GM12864 (cell line): Measurements from ENCODE around the gene SIGMAR1.

Experiments
- DNase-seq: peaks from one replicate; pipeline ENCODE4 v3.0.0-alpha.2; 2011; ENCODE audit warnings: low read depth
- H3K4me3 ChIP-seq: 2 replicates; pipeline ENCODE4 v1.5.1; 2011; ENCODE audit warnings: mild to moderate bottlenecking, low read depth, low read length, control low read depth
- TF ChIP-seq, protein P1 (sequence below): IDR thresholded peaks from 2 replicates; pipeline ENCODE4 v1.5.1; 2011; ENCODE audit warnings: low read depth, mild to moderate bottlenecking, moderate library complexity, low read length, control low read depth, inconsistent platforms; ENCODE audit errors: missing control alignments

The SIGMAR1 gene

DNA sequence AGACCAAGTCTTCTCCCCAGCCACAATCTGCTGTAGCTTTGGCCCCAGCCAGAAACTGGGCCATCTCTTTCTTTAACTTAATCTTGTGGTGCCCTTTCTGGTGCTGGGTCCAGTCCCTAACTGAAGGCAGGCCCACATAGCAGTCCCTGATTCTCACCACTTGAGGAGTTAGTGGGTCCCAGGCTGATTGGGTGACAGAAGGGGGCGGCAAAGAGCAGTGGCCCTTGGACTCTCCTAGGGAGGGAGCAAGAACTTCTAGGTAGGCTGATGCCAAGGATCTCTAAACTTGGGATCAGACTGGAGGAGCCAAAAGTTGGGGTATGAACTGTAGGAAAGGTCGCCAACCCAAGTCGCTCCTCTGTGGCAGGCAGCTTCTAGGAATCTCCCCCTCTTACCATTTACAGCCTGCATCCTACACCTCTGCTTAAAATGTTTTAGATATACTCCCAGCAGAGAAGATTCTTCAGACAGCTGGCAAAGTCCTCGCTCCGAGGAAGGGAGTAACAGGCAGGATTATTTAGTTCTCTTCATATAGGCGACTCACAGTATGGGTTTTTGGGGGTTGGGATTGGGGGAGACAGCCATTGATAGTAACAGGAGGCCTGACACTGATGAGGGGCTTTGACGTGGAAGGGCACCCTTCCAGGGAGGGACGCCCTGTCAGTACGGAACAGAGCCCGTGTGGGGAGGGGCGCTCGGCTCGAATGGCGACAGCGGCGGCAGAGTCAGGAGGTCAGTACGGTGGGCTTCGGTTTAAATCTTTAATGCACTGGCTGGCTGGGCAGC, 26.9 kb upstream of the SIGMAR1 start:
- H3K4me3 ChIP-seq: peak overlapping the region; percentile 56
- TF ChIP-seq, protein P1, sequence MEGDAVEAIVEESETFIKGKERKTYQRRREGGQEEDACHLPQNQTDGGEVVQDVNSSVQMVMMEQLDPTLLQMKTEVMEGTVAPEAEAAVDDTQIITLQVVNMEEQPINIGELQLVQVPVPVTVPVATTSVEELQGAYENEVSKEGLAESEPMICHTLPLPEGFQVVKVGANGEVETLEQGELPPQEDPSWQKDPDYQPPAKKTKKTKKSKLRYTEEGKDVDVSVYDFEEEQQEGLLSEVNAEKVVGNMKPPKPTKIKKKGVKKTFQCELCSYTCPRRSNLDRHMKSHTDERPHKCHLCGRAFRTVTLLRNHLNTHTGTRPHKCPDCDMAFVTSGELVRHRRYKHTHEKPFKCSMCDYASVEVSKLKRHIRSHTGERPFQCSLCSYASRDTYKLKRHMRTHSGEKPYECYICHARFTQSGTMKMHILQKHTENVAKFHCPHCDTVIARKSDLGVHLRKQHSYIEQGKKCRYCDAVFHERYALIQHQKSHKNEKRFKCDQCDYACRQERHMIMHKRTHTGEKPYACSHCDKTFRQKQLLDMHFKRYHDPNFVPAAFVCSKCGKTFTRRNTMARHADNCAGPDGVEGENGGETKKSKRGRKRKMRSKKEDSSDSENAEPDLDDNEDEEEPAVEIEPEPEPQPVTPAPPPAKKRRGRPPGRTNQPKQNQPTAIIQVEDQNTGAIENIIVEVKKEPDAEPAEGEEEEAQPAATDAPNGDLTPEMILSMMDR: peak; percentile 99
- no peak for DNase-seq

DNA sequence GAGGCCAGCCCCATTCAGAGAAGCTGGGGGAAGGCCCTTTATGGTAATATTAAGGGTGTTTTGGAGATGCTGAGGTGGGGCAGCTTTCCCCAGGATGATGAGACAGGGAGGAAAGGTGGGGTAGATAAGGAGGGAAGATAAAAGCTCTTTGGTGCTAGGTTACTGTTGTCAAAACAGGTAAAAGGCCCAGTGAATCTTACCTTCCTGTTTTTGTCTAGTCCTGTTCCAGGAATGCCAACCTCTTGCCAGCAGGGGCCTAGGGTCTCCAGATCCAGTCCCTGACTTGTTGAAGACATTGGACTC, 25.7 kb upstream of the SIGMAR1 start:
- H3K4me3 ChIP-seq: no peak overlapping the region
- no peak for DNase-seq
- TF ChIP-seq, protein P1: no peak

DNA sequence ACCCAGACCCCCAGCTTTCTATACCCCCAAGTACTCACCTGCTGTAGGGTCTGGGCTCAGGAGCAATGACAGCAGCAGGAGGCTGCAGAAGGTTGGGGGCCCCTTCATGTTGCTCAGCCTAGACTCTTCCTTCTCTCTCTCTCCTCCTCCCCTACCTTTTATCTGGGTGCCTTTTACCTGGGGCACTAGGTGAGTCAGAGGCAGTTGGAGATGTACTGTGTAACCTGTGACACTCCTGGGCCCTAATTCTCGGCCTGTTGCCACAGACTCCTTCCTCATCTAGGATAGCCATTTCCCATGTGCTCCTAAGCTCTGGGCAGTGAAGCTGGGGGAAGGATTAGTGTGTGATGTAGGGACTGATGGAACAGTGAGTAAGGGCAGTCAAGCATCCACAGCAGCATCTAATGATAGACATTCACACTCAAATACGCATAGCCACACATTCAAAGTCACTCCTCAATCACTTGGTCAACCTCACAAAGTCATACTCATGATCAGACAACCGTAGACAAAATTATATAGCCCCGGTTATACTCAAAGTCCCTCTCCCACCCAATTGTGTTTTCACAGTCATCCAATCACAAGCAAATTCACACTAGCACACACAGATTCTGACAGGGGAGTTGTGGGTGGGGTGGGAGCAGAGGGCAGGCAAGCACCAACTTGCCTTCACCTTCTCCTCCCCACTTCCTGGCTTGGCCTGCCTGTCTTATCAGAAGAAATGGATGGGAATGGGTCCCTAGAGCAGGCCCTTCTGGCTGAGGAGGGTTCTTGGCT, 25.1 kb upstream of the SIGMAR1 start, which contains the start of gene CCL27:
Gene CCL27 (minus strand): TSS at position 132 of the 777 bp plus-strand sequence. CDS start 24 bp downstream, at position 108.
- no peak within 1 kb of the TSS for H3K4me3 ChIP-seq
- DNase-seq: no peak
- TF ChIP-seq, protein P1: no peak

DNA sequence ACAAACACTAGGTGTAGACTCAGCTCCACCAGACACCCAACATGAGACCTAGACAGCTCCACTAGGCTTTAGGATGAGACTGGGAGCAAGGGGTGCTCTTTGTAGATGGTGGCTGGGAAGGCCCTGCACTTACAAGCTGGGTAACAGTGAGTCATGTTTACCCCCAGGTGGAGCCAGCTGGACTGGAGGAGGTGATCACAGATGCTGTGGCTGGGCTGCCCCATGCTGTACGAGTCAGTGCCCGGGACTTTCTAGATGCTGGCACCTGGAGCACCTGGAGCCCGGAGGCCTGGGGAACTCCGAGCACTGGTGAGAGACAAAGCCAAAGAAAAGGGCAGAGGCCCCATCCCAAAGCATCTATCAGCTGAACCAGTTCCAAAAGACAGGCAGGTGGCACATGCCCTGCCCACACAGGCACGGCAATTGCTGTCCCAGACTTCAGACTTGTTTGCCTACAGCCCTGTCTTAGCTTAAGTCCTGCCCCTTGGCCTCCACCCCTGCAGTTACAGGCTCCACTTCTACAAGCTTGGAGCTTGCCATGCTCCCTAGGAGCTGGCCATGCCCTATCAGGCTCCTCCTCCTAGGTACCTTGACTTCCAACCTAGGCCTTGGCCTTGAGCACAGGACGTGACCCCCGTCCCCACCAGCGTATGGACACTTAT, 22.1 kb upstream of the SIGMAR1 start:
- TF ChIP-seq, protein P1: no peak
- no peak overlapping the region for H3K4me3 ChIP-seq
- DNase-seq: no peak

DNA sequence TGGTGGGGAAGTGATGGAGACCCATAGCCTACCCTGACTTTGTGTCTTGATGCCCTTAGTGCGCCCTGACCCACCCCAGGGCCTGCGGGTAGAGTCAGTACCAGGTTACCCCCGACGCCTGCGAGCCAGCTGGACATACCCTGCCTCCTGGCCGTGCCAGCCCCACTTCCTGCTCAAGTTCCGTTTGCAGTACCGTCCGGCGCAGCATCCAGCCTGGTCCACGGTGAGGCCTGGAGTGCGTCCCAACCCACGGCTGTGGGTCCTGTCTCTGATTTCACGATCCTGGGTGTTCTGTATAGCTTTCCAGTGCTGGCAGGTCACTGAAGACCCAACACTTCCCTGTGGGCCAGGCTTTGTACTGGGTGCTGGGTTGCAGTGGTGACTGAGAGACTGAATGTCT, 20.9 kb upstream of the SIGMAR1 start:
- no peak overlapping the region for H3K4me3 ChIP-seq

DNA sequence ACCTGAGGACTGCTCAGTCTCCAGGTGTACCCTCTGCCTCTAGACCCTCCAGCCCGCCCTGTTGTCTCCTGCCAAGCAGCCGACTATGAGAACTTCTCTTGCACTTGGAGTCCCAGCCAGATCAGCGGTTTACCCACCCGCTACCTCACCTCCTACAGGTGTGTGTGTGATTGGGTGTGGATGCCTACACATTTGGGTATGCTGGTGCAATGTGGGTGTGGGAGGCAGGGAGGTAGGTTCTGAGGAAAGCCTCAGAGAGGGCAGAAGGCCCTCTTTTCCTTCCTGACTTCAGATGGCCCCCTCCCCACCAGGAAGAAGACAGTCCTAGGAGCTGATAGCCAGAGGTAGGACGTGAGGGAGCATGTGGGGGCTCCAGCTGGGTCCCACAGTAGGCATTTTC, 19.4 kb upstream of the SIGMAR1 start:
- TF ChIP-seq, protein P1: no peak
- no peak for DNase-seq
- H3K4me3 ChIP-seq: no peak overlapping the region

More for the DNA sequence above, 20.9 kb upstream of the SIGMAR1 start:
- no peak for DNase-seq
- TF ChIP-seq, protein P1: no peak
